GM19467 (cell line): ENCODE measurements around the gene SSC4D.
"Not testable (repeated sequence)": the region's sequence is repeated elsewhere in the genome, so short reads cannot be mapped to it uniquely, and the experiment has no call there.

ENCODE experiments used
- ATAC-seq: cut with Tn5 transposase; IDR thresholded peaks from one replicate; pipeline ENCODE4 v1.9.1; 2021; ENCODE audit warnings: mild to moderate bottlenecking, moderate library complexity; ENCODE audit not compliant: unreplicated experiment

The SSC4D gene

GRCh38 chr7:76409537-76409936 is at the start of gene SSC4D:
SSC4D (minus strand) TSS chr7:76409697; CDS start chr7:76404439, 5,258 bp downstream.
- ATAC-seq: no peak

GRCh38 chr7:76458504-76458903 is 49.0 kb upstream of the SSC4D start:
- not testable (repeated sequence) for ATAC-seq

GRCh38 chr7:76457017-76457416 is 47.5 kb upstream of the SSC4D start:
- not testable (repeated sequence) for ATAC-seq

- peak; percentile 72 for ATAC-seq
Observed at GRCh38 chr7:76445577-76446008, 36.1 kb upstream of the SSC4D start.

- not testable (repeated sequence) for ATAC-seq
Observed at GRCh38 chr7:76443846-76444245, 34.3 kb upstream of the SSC4D start.

GRCh38 chr7:76442664-76443446 is 33.4 kb upstream of the SSC4D start:
- ATAC-seq: not testable (repeated sequence)

- ATAC-seq: not testable (repeated sequence)
Observed at GRCh38 chr7:76441792-76442191, 32.3 kb upstream of the SSC4D start.

- not testable (repeated sequence) for ATAC-seq
Observed at GRCh38 chr7:76440404-76440803, 30.9 kb upstream of the SSC4D start.

GRCh38 chr7:76439120-76439888 is 29.8 kb upstream of the SSC4D start:
- ATAC-seq: not testable (repeated sequence)

- peak; percentile 53 for ATAC-seq
Observed at GRCh38 chr7:76437873-76438272, 28.4 kb upstream of the SSC4D start.

- ATAC-seq: no peak
Observed at GRCh38 chr7:76430836-76431235, 21.3 kb upstream of the SSC4D start.

- ATAC-seq: no peak
Observed at GRCh38 chr7:76430211-76430610, 20.7 kb upstream of the SSC4D start.

- no peak for ATAC-seq
Observed at GRCh38 chr7:76428868-76429805, 19.6 kb upstream of the SSC4D start.

- ATAC-seq: no peak
Observed at GRCh38 chr7:76428149-76428823, 18.8 kb upstream of the SSC4D start.

- ATAC-seq: no peak
Observed at GRCh38 chr7:76427635-76428034, 18.1 kb upstream of the SSC4D start.

GRCh38 chr7:76426246-76426645 is 16.7 kb upstream of the SSC4D start:
- ATAC-seq: no peak

GRCh38 chr7:76425558-76425957 is 16.1 kb upstream of the SSC4D start:
- not testable (repeated sequence) for ATAC-seq

- no peak for ATAC-seq
Observed at GRCh38 chr7:76425156-76425555, 15.7 kb upstream of the SSC4D start.

GRCh38 chr7:76424413-76425111 is 15.1 kb upstream of the SSC4D start, which contains the start of gene ZP3:
ZP3 (plus strand) TSS chr7:76424950; CDS start chr7:76424965, 15 bp downstream.
- no peak for ATAC-seq
